Fibroblast of villous mesenchyme (primary cell): ENCODE results near the gene ACO2. TPM values are rescaled to one million over a fixed set of nuclear protein-coding genes. Genes with fewer than 3 reads are reported as not detected.
A peak's percentile ranks its signal among the peaks of the same experiment; 100 is the strongest.

ENCODE experiments used
- DNase-seq: peaks from one replicate; pipeline ENCODE4 v3.0.0-alpha.2; 2010; ENCODE audit warnings: low read depth
- H3K4me3 ChIP-seq: 2 replicates; pipeline ENCODE4 v1.5.1; 2011; ENCODE audit warnings: low read depth, mild to moderate bottlenecking, low read length
- CTCF ChIP-seq: IDR thresholded peaks from 2 replicates; pipeline ENCODE4 v1.5.1; 2012; ENCODE audit warnings: low read depth, mild to moderate bottlenecking, low read length; ENCODE audit not compliant: insufficient read depth
- total RNA-seq: library from RNA; depleted of rRNA; stranded (reverse); fragments of >200 nt; gene quantifications from 2 replicates; pipeline ENCODE4 v1.2.3, GENCODE V29; 2012

Gene ACO2
- total RNA-seq, 1 donor: 69.1 TPM

GRCh38 chr22:41573677-41574076 lies 104.8 kb downstream of the ACO2 start:
- no peak for DNase-seq
- no peak overlapping the region for H3K4me3 ChIP-seq
- no peak for TF ChIP-seq CTCF

GRCh38 chr22:41574847-41575381 lies 106.0 kb downstream of the ACO2 start:
- peak; percentile 34 for DNase-seq
- no peak overlapping the region for H3K4me3 ChIP-seq
- no peak for TF ChIP-seq CTCF

- no peak for TF ChIP-seq CTCF
- no peak for DNase-seq
- no peak overlapping the region for H3K4me3 ChIP-seq
These were observed 106.6 kb downstream of the ACO2 start for GRCh38 chr22:41575533-41575932.

GRCh38 chr22:41576877-41577276 lies 108.0 kb downstream of the ACO2 start:
- no peak overlapping the region for H3K4me3 ChIP-seq
- DNase-seq: peak; percentile 59
- peak; percentile 76 for TF ChIP-seq CTCF

- no peak for TF ChIP-seq CTCF
- no peak for DNase-seq
- H3K4me3 ChIP-seq: no peak overlapping the region
These were observed 109.2 kb downstream of the ACO2 start for GRCh38 chr22:41578114-41578513.

Other genes with a start within 250 kb of the ACO2 start
- 0.43 and 0.64 TPM in 2 replicates for gene CHADL, start 228.2 kb upstream of the ACO2 start, total RNA-seq
- 60.2 and 95.9 TPM in 2 replicates for gene RANGAP1, start 182.9 kb upstream of the ACO2 start, total RNA-seq
- gene ZC3H7B, start 167.6 kb upstream of the ACO2 start, total RNA-seq: 68.0 and 80.3 TPM in 2 replicates
- 7.7 and 8.6 TPM in 2 replicates for gene TEF, start 87.2 kb upstream of the ACO2 start, total RNA-seq
- 23.2 and 35.4 TPM in 2 replicates for gene TOB2, start 22.3 kb upstream of the ACO2 start, total RNA-seq
- gene PHF5A, start 425 bp upstream of the ACO2 start, total RNA-seq: 38.0 and 51.0 TPM in 2 replicates
- gene POLR3H, start 75.4 kb downstream of the ACO2 start, total RNA-seq: 24.8 and 28.1 TPM in 2 replicates
- gene CSDC2, start 91.9 kb downstream of the ACO2 start, total RNA-seq: 1.9 and 2.2 TPM in 2 replicates
- 13.8 and 21.6 TPM in 2 replicates for gene PMM1, start 120.7 kb downstream of the ACO2 start, total RNA-seq
- gene DESI1, start 151.9 kb downstream of the ACO2 start, total RNA-seq: 23.5 and 27.6 TPM in 2 replicates
- gene XRCC6, start 152.2 kb downstream of the ACO2 start, total RNA-seq: 302 and 350 TPM in 2 replicates
- gene SNU13, start 219.8 kb downstream of the ACO2 start, total RNA-seq: 65.4 and 73.8 TPM in 2 replicates
- gene MEI1, start 230.4 kb downstream of the ACO2 start, total RNA-seq: 1.3 and 2.2 TPM in 2 replicates